Glomerular visceral epithelial cell (primary cell): ENCODE measurements around the gene ITFG1.

Experiments
- DNase-seq: peaks from one replicate; pipeline ENCODE4 v3.0.0-alpha.2; 2016; ENCODE audit errors: extremely low spot score

The ITFG1 gene

GRCh38 chr16:47460711-47461597 lies at the start of gene ITFG1, which contains the start of gene PHKB:
ITFG1 (minus strand) TSS chr16:47461063; CDS start chr16:47461045, 18 bp downstream.
PHKB (plus strand) TSS chr16:47461331; CDS start chr16:47461351, 20 bp downstream.
- DNase-seq: peak; percentile 89

DNA sequence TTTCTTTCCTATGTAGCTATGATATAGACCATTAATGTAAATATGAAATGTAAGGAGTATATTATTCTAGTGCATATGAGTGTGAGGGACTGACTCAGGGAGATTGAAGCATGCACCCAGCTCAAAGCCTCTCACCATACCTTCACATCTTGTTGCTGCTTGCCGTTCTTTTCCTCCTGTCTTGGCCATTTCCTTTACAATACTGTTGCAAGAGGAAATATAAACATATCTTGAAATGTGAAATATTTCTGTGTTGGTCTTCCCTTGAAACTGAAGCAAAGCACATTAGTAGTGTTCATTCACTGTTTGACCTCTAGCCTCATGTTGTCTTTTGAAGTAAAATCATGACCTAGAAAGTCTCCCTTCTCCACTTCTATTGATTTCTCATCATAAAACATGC lies 46.8 kb upstream of the ITFG1 start:
- DNase-seq: no peak

GRCh38 chr16:47506800-47507199 lies 45.9 kb upstream of the ITFG1 start:
- peak; percentile 52 for DNase-seq

GRCh38 chr16:47504599-47504998 lies 43.7 kb upstream of the ITFG1 start:
- no peak for DNase-seq

- peak; percentile 15 for DNase-seq
Measured at GRCh38 chr16:47503936-47504335, 43.1 kb upstream of the ITFG1 start.

- no peak for DNase-seq
Measured at GRCh38 chr16:47499700-47500264, 38.9 kb upstream of the ITFG1 start.

GRCh38 chr16:47499080-47499699 lies 38.3 kb upstream of the ITFG1 start:
- no peak for DNase-seq

DNA sequence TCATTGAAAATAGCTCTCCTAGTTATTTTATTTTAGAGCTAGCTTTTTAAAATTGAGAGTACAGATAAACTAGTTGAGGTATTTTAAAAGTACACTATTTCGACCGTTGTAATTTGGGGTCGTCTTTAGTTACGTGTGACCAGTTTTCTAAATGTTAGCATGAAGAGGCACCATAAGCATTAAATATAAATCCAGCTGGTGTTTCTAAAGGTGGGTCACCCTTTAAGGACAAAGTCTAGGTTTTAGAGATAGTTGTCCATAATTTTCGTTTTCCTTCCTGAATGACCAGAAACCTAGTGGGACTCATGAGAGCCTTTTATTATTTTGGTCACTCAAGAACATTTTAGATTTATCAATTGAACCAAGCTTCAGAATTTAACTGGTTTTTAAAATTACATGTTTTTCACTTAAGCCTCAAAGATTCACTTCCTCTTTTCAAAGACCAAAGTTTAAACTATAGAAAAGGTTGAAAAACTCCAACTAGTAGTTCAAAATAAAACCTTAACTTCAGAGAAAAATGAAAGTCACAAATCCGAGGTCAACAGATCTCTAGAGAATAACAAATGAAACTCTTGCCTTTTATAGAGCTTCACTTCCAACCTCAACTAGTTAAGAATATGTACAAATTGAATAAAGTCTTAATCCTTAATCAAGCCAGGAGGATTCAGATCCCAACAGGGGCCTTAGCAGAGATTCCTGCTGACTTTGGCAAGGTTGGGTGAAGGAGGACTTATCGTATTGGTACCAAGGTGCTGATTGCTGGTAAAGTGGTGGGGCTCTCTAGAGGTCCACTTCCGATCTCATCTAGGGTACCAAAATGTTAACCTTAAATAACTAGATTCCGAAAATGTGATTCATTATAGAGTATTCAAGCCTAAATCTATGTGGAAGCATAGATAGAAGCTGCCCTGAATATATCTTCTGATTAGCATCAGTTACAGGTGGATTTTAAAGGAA lies 32.8 kb upstream of the ITFG1 start:
- no peak for DNase-seq

DNA sequence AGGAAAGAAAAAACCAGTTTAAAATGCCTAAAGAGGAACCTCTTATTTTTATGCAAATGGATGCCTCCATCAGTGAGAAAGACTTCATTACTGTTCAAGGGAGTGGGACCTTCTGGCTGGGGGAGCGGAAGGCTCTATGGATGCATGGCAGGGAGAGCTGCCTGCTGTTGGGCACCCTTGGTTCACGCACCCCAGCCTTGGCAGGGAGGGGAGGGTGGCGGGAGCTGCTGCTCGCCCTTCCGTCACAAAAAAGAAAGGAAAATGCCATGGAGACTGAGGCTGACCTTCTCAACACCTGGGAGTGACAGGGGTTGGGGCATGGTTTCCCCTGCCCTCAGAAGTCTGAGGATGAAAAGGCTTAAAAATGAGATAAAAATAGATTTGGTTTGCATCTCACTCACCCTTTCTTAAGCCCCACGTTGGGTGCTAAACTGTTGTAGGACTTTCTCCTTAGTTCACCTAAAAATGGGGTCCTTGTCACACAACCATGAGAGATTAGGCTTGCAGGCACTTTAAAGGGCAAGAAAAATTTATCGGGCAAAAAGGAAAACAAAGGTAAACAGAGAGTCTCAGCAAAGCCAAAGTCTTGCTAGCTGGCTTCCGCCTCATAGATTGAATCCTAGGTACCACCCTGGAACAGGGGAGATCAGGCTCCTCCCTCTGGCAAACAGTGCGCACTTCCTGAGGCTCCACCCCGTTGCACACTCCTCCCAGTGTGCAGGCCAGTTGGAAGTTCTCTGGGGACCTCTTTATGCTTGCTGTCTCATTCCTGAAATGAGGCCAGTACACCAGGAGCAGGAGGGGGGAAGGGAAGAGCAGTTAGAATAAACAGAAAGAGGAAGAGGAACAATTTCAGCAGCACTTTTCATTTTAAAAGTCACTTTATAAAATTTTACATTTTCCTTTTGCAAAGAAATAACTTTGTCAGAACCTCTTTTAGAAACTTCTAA lies 31.8 kb upstream of the ITFG1 start:
- DNase-seq: no peak

DNA sequence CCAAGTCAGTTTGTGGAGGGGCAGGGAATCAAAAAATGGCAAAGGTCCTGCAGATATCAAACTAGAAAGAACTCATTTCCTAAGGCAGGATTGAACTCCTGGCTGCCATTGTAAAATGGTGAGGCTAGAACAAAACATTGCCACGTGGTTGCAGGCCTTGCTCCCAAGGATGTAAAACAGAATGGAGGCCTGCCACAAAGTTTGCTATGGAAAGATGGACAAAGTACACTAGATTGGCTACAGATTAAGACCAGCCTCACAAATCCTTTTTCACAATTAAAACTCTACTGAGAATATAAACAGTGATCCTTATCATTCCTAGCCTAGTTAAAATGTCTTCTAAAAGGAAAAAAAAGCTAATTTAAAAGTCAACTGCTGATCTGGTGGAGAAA lies 31.2 kb upstream of the ITFG1 start:
- DNase-seq: no peak

- no peak for DNase-seq
Measured at GRCh38 chr16:47490471-47490870, 29.6 kb upstream of the ITFG1 start.

DNA sequence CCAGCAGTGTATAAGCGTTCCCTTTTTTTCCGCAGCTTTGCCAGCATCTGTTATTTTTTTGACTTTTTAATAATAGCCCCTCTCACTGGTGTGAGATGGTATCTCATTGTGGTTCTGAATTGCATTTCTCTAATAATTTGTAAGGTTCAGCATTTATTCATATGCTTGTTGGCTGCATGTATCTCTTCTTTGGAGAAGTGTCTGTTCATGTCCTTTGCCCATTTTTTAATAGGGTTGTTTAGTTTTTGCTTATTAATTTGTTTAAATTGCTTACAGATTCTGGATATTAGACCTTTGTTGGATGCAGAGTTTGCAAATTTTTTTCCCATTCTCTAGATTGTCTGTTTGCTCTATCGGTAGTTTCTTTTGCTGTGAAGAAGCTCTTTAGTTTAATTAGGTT lies 27.2 kb upstream of the ITFG1 start:
- DNase-seq: no peak

GRCh38 chr16:47486856-47487255 lies 26.0 kb upstream of the ITFG1 start:
- DNase-seq: no peak

DNA sequence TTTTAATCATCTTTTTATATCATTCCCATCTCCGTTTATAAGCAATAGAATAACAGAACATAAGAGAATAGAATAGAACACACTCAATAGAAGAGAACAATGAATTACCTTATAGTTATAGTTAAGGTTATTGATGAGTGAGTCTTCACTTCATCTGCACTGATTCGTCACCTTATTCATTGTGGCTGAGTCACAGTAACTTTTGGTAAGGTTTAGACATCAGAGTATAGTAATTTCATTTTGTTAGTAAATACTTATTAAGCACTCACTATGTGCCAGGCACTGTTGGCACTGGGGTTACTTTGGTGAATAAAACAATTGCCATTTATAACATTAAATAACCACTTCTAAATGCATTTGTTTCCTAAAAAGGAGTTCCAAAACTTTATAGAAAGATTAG lies 22.8 kb upstream of the ITFG1 start:
- DNase-seq: no peak

DNA sequence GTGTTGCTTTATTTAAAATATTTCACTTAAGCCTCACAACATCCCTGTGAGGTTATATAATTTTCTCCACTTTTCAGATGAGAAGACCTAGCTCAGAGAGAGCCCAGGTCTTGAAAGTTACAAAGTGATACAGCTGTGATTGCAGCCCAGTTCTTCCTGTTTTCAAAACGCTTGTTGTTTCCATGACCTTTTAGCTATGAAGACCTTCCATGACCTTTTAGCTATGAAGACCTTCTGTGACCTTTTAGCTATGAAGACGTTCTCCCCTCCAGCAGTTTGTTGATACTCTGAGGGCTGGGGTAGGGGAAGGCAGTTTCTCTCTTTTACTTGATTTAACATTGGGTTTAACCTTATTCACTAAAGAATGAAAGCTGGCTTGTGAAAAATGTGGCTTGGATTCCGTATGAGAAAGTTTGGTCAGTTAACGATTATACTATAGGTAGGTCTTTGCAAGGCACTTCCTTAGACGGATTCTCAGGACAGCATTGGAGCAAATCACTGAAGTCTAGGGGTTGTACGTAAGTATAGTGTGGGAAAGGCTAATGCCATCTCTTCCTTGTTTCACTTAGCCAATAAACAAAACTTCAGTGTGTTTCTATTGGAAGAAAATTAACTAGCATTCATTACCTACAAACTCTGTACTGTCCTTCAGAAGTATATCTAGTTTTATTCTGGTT lies 21.0 kb upstream of the ITFG1 start:
- no peak for DNase-seq

DNA sequence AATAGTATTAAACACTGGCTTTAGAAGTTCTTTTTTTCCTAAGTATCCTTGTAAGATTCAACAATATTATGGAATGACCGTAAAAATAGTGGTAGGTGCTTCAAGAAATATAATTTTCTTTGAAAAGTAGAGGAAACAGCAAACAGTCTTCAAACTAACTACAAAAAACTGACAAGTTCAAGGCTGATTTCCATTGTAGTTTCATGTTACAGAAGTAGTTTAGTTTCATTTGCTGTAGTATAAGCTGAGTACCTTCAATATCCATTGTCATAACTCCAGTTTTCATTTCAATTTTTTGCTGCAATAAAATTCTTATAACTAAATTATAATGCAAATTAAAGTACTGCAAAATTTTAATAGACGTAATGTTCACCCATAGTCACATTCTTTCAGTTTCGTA lies 19.5 kb upstream of the ITFG1 start:
- DNase-seq: no peak

DNA sequence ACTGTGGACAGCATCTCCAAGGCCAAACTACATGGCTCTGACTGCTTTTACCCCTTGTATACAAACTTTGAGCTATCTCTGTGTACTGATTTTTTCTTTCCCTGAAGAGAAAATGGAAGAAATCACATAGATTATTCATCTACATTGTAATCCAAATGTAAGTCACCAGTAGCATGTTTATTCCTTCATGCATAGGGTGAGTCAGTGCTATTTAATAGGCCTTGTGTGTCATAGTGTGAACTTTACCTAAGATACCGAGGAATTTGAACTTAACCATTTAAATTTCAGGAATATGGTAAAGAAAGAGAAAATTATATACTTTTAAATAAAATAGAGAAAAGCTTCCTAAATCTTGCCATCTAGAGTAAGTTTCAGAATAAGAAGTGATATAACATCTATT lies 16.8 kb upstream of the ITFG1 start:
- no peak for DNase-seq

DNA sequence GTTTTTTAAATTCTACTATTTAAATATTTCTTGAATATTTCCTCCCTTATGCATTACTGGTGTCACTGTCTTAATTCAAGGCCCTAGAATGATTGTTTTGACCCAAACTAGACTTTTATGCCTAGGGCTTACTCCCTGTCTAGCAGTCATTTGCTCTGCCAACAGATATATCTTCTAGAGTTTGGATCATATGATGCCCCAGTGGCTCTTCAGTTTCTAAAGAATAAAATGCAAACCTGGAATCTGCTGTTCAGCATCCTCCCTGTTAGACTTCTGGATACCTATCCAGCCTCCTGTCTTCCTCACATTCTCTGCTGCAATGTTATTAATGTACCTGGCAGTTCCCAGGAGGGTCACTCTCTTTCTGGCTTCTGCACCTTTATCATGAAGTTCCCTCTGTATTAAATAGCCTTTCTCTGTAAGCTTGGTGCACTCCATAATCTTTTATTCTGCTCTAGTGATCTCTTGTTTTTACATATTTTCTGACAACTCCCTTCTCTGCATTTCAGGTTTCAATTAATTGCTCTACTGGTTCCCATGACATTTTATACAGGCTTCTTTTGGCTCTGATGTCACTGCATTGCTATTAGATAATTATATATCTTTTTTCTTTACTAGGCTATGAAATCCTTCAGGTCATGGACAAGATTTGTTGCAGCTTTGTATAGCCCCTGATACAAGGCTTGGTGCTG lies 15.9 kb upstream of the ITFG1 start:
- no peak for DNase-seq

DNA sequence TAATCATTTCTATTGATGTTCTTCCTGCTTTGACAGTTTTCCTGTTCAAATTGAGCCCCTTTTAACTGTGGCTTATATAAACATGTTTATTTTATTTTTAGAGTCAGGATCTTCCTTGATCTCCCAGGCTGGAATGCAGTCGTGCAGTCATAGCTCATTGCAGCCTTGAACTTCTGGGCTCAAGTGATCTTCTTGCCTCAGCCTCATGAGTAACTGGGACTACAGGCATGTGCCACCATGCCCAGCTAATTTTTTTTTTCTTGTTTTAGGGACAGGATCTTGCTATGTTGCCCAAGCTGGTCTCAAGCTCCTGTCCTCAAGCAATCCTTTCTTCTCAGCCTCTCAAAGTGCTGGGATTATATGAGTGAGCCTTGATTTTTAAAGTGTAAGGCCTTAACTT lies 14.9 kb upstream of the ITFG1 start:
- DNase-seq: no peak
